ENCODE data around the gene CHCHD10.

CHCHD10 gene

DNA sequence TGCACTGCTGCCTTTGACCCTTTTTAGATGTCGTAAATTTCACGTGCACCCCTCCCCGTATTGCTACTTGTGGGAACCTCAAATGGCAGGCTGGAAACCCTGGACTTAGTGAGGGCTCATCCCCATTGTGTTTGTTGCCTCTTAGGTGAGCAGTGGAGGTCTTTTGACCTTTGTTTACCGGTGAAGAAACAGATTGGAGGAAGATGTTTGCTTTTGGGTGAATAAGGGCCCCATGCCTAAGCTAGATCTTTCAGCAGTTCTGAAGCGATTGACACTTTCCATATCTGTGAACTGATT lies 19.8 kb upstream of the CHCHD10 start:
- DNase-seq (ENCODE audit: low read depth), result no peak

DNA sequence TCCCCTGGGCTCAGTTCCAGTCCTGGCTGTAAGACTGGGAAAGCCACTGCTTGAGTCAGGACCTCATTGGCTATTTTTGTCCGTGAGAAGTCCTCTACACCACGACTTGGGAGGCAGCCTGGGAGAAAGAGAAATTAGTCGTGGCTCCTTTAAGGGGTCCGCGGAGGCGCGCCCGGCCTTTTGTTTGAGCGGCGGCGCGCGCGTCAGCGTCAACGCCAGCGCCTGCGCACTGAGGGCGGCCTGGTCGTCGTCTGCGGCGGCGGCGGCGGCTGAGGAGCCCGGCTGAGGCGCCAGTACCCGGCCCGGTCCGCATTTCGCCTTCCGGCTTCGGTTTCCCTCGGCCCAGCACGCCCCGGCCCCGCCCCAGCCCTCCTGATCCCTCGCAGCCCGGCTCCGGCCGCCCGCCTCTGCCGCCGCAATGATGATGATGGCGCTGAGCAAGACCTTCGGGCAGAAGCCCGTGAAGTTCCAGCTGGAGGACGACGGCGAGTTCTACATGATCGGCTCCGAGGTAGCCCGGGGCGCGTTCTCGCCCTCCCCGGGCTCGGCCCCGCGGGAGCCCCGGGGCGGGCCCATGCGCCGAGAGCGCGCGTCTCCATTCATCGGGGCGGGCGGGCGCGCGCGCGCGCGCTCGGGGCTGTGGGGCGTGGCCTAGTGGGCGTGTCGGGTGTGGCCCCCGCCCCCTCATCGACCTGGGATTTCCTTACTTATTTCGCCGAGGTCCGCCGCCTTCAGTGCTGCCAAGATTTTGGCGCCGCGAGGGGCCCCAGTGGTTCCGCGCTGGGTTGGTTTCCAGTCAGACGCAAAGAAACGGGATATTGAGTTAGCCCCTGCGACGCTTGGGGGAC lies 19.2 kb upstream of the CHCHD10 start, which contains the start of gene SMARCB1:
TSS of gene SMARCB1 (plus strand) at position 215 of the 848 bp plus-strand sequence. CDS start at position 419, 204 bp downstream.
- DNase-seq (ENCODE audit: low read depth), result no peak

DNA sequence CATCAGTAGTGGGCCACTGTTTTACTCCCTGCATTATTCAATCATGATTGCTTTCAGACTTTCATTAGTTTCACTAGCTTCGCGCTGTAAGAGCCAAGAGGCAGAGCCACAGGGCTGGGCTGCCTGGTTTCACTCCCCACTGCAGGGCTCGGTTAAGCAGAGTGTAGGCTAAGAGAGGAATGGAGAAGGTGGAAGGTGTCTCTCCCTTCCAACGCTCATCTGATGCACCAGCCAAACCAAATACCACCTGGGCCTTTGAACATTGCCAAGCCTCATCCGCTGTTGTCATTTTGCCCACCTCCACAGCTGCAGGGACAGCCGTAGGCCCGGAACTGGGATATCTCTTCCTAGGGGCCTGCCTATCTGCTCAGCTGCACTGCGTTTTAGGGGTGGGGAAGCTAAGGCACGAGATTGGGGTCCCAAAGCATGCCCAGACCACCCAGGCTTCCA lies 18.5 kb upstream of the CHCHD10 start:
- DNase-seq (ENCODE audit: low read depth), result no peak

DNA sequence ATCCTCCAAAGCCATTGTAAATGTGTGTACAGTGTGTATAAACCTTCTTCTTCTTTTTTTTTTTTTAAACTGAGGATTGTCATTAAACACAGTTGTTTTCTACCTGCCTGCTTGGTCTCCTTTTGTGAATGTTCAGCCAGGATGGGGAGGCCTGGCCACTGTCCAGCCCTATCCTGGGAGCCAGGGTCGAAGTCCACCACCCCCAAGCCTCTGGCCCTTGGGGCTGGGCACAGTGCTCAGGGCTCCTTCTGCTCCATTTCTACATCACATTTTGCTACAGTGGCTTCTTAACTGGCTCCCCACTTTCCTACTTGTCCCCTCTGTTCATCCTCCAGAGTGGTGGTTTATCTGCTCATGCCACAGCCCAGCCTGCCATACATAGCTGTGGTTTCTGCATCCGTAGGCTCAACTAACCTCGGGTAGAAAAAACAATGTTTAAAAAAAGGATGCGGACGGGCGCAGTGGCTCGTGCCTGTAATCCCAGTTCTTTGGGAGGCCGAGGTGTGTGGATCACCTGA lies 16.5 kb upstream of the CHCHD10 start:
- DNase-seq (ENCODE audit: low read depth), result no peak

DNA sequence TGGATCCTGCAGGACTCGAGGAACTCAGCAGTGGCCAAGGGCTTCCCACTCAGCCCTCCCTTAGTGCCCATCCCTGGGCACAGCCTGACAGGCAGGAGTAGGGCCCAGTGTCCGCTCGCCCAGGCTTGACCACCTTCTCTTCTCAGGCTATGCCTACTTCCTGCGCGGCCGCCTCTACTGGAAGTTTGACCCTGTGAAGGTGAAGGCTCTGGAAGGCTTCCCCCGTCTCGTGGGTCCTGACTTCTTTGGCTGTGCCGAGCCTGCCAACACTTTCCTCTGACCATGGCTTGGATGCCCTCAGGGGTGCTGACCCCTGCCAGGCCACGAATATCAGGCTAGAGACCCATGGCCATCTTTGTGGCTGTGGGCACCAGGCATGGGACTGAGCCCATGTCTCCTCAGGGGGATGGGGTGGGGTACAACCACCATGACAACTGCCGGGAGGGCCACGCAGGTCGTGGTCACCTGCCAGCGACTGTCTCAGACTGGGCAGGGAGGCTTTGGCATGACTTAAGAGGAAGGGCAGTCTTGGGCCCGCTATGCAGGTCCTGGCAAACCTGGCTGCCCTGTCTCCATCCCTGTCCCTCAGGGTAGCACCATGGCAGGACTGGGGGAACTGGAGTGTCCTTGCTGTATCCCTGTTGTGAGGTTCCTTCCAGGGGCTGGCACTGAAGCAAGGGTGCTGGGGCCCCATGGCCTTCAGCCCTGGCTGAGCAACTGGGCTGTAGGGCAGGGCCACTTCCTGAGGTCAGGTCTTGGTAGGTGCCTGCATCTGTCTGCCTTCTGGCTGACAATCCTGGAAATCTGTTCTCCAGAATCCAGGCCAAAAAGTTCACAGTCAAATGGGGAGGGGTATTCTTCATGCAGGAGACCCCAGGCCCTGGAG lies 15.7 kb upstream of the CHCHD10 start:
- DNase-seq (ENCODE audit: low read depth), result no peak

DNA sequence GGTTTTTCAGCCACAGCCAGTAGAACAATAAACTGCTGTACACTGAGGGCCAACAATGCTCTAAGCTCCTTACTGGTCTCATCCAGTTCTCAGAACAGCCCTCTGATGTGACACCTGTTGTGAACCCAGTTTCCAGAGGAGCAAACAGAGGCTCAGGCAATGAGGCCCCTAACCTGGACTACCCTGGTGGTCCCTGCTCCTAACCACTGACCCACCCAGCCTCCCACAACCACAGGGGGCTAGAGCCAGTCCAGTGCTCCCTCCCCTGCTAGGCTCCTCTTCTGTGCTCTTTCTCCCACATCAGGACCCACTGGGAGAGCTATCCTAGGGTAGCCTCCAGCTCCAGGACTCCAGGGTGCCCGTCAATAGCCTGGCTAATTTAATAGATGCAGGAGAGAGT lies 14.9 kb upstream of the CHCHD10 start:
- DNase-seq (ENCODE audit: low read depth), result no peak

DNA sequence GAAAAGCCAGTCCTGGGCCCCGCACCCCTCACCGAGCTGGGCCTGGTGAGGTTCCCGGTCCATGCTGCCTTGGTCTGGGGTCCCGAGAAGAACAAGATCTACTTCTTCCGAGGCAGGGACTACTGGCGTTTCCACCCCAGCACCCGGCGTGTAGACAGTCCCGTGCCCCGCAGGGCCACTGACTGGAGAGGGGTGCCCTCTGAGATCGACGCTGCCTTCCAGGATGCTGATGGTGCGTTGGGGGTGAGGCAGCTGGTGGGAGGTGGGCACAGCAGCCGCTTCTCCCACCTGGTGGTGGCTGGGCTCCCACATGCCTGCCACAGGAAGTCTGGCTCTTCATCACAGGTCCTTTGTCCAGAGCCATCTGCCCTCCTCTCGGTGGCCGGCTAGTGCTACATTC lies 14.5 kb upstream of the CHCHD10 start:
- no peak for DNase-seq (ENCODE audit: low read depth)

DNA sequence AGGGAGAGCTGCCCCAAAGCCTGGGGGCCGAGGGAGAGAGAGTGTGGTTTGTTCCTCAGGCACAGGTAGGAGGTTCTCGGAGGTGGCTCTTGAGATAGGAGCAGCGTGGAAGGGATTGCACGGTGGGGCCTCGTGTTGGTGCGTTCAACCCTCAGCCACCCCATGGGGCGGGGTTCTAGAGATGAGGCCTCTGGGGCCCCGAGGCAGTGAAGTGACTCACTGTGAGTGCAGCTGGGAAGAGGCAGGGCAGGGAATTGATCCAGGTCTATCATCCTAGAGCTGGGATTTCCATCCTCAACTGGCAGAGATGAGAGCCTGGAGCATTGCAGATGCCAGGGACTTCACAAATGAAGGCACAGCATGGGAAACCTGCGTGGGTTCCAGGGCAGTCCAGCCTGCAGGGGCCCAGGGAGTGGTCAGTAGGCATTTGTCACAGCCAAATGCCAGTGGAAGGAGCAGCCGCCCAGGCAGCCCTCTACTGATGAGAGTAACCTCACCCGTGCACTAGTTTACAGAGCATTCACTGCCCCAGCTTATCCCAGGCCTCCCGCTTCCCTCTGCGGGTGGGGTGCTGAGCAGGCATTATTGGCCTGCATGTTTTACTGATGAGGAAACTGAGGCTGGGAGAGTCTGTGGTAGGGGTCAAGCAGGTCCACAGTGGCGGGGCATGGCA lies 13.9 kb upstream of the CHCHD10 start:
- DNase-seq (ENCODE audit: low read depth), result no peak

DNA sequence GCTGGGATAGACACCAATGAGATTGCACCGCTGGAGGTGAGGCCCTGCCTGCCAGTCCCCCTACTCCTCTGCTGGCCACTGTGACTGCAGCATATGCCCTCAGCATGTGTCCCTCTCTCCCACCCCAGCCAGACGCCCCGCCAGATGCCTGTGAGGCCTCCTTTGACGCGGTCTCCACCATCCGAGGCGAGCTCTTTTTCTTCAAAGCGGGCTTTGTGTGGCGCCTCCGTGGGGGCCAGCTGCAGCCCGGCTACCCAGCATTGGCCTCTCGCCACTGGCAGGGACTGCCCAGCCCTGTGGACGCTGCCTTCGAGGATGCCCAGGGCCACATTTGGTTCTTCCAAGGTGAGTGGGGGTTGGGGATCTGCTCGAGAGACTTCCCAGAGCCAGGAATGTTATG lies 13.3 kb upstream of the CHCHD10 start:
- no peak for DNase-seq (ENCODE audit: low read depth)

DNA sequence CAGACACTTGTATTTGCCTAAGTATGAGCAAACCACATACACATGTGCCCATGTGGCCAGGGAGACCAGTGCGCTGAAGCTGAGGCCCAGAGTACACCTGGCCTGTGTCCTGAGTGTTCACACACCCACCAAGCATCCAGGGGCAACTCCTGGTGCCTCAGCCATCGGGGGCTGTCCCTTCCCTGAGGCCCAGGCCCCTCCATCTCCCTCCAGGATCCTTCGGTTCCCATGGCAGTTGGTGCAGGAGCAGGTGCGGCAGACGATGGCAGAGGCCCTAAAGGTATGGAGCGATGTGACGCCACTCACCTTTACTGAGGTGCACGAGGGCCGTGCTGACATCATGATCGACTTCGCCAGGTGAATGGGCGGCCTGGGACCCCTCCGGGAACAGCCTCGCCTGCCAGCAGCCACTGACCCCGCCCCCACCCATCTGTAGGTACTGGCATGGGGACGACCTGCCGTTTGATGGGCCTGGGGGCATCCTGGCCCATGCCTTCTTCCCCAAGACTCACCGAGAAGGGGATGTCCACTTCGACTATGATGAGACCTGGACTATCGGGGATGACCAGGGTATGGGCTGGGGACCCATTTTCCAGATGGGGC lies 12.5 kb upstream of the CHCHD10 start:
- DNase-seq (ENCODE audit: low read depth), result no peak

DNA sequence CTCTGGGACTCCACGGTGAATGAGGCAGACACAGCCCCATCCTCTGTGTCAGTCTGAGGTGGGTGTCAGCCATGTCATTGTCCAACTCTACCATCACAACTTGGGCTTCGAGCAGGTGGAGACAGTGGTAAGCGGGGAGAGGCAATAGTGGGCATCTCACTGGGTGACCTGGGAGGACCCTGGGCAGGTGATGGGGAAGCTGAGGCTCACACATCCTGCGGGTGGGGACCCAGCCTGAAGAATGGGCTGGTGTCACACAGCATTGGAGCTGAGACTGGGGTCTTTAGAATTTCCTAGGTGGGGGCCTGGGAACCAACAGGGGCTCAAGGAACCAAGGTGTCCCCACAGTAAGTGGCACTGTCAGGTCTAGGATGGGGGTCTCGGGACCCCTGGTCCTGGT lies 12.0 kb upstream of the CHCHD10 start:
- DNase-seq (ENCODE audit: low read depth), result no peak

DNA sequence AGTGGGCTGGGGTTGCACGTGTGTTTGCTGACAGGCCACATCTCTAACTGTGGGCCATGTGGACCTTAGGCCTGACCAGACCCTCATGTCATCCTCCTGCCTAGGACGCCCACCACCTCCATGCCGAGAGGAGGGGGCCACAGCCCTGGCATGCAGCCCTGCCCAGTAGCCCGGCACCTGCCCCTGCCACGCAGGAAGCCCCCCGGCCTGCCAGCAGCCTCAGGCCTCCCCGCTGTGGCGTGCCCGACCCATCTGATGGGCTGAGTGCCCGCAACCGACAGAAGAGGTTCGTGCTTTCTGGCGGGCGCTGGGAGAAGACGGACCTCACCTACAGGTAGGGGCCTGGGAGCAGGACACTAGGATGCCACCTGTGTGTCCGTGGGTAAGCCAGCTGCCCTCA lies 11.3 kb upstream of the CHCHD10 start:
- no peak for DNase-seq (ENCODE audit: low read depth)

DNA sequence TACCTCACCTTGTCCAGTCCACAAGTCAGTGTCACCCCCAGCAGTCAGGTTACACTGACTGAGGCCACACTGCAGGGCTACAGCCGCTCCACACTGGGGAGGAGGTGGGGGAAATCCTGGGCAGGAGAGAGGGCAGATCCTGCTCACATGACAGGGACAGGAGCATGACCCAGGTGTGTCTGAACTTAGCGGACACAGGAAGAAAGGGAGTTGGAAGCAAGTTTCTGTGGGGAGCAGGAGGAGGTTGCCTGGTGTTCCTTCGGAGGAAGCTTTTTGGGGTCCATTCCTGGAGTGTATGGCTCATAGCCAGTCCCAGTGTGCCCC lies 10.8 kb upstream of the CHCHD10 start:
- no peak for DNase-seq (ENCODE audit: low read depth)

DNA sequence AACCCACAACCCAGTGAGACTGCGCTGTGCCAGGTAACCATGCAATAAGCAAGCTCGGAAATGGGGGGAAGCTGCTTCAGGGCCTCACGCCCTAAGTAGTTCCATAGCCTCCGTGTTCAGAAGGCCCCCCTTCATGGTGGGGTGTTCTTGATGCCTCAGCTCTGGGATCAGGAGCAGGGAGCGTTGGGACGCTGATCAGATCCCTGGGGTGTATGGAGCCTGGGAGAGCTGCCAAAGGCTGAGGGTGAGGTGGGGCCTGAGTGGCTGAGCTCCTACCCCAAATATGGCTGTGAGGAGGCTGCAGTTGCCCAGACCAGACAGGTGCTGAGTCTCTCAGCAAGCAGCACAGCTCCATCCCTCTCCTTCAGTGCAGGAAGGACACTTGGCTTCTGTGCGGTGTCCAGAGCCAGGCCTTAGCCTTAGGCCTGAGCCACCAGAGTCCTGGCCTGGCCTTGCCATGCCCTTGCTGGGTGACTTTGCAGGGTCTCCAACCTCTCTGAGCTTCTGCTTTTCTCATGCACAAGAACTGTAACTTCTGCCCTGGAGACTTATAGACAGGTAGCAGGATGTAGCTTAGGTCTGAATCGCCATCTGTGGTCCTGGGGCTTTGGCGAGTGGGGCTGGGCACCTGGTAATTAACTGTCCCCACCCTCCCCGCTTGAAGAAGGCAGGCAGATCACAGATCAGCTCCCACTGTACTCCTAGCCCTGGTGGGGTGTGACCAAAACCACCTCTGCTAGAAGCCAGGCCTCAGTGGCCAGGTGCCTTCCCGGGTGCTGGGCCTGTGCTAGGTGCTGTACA lies 10.2 kb upstream of the CHCHD10 start:
- no peak for DNase-seq (ENCODE audit: low read depth)

DNA sequence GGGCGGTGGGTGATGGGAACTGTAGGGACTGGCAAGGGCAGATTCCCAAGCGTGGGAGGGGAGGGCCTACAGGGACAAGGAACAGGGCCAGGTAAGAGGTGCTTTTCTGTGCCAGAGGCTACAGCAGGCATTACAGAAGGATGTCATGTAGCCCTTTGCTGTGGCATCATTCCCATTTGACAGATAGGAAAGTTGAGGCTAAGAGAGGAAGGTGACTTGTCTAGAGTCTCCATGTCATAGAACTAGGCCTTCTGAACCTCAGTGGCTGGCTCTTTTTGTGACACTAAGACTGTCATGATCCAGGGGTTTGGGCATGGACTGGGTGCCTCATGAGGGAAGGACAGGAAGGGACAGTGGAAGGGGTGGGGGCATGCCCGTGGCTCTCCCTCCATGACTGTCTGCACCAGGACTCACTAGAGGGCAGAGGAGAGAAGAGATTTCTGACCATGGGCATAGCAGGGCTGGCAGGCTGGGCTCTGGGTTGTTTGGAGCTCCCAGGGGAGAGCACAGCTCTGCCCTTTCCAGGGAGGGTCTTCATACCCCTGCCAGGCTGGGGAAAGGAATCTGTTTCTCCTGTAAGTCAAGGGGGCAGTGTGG lies 8.1 kb upstream of the CHCHD10 start:
- DNase-seq (ENCODE audit: low read depth), result no peak

DNA sequence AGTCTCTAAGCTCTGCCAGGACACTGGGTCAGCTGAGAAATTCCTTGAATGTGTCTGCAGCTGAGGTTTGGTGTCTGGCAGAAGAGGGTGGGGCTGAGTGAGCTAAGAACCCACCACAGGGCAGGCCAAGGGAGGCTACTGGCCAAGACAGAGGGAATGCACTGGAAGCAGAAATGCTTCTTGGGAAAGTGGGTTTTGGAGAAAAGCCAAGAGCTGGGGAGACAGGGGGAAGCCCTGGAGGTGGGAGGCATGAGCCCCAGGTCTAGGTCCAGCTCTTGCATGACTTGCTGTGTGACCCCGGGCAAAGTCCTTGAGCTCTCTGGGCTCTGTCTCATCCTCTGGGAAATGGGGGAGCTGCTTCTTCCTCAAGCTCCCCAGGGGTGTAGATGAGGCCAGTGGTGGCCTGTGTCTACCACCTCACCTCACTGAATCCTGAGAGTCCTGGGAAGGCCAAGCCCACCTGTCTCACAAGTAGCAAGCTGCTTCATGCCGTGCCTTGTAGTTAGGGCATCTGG lies 7.2 kb upstream of the CHCHD10 start:
- DNase-seq (ENCODE audit: low read depth), result no peak

DNA sequence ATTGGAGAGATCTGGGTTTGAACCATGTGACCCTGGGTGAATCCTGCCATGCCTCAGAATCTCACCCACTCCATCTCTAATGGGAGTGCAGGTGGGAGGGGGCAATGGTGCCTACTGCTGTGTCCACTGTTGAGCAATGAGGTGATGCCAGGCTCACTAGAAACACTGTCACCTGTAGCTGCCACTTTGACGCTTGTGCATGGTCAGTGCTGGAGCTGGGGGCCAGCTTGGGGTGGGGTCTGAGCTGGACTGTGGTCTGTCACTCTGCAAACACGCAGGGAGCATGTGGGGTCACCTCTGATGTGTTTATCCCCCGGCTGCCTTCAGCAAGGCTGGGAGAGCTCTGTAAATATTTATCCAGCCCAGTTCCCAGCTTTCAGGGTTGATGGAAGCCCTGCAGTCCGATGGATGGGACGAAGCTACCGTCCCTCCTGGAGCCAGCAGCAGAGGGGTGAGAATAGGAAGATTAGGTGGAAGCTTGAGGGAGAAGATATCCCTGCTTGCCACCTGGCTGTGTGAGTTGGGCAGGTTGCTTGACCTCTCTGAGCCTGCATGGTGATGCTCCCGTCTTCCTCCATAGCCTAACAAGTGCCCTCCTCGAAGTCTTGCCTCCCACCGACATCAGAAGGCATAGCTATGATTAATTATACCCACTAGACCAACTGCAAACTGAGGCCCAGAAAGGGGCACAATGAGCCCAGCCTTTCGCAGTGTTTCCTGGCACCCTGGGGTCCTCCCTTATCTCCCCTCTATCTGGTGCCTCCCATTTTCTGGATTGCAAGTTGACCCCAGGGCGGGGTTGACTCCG lies 6.5 kb upstream of the CHCHD10 start:
- DNase-seq (ENCODE audit: low read depth), result no peak

DNA sequence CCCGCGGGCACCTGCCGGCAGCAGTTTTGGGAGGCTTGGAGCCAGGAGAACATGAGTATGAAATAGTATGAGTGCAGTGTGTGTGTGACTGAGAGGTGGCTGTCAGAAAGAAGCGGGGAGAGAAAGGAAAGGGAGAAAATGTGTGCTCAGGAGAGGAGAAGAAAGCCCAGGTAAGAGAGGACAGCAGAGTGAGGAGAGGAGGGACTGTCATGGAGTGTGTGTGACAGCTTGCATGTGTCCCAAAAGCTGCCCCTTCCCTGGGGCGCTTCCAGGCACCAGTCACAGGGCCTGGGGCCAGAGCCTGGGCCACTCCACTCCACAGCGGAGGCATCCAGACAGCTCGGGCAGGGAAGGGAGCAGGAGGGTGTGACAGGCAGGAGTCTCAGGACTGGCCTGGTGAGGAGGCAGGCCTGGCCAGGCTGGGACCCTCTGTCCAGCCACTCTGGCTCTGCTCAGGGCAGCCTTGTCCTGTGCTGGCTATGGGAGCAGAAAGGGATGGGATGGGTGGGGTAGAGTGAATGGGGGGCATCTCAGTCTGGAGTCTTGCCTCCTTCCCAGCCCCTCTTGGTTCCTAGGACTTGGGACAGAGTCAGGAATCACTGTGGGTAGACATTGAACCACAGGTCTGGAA lies 5.8 kb upstream of the CHCHD10 start:
- no peak for DNase-seq (ENCODE audit: low read depth)
